Osteoblast (primary cell): Measurements from ENCODE around the gene INPP5F. TPM values are rescaled to one million over a fixed set of nuclear protein-coding genes. Genes with fewer than 3 reads are reported as not detected.

ENCODE experiments used
- DNase-seq: peaks from one replicate; pipeline ENCODE4 v3.0.0; 2011; ENCODE audit warnings: low spot score, mixed read lengths; ENCODE audit not compliant: insufficient read length; ENCODE audit errors: missing footprints
- H2AFZ ChIP-seq: 2 replicates; pipeline ENCODE4 v1.6.0; 2011; ENCODE audit warnings: mild to moderate bottlenecking, low read length
- H3K27ac ChIP-seq: 2 replicates; pipeline ENCODE4 v1.5.1; 2011; ENCODE audit warnings: mild to moderate bottlenecking, low read depth, low read length, moderate library complexity
- H3K27me3 ChIP-seq: 2 replicates; pipeline ENCODE4 v1.6.0; 2012; ENCODE audit warnings: mild to moderate bottlenecking, control low read depth, inconsistent platforms, low read length, moderate library complexity; ENCODE audit not compliant: insufficient read depth
- H3K36me3 ChIP-seq: 2 replicates; pipeline ENCODE4 v1.5.1; 2011; ENCODE audit warnings: mild to moderate bottlenecking, low read length, control low read depth, moderate library complexity; ENCODE audit not compliant: insufficient read depth
- H3K4me1 ChIP-seq: 2 replicates; pipeline ENCODE4 v1.5.1; 2011; ENCODE audit warnings: mild to moderate bottlenecking, low read length, control low read depth, moderate library complexity; ENCODE audit not compliant: insufficient read depth
- H3K4me2 ChIP-seq: 2 replicates; pipeline ENCODE4 v1.6.0; 2011; ENCODE audit warnings: mild to moderate bottlenecking, low read length; ENCODE audit not compliant: insufficient read depth
- H3K4me3 ChIP-seq: fragments of 200-600 bp; sonication (generic); 3 replicates; pipeline ENCODE4 v1.5.1; 2012; ENCODE audit warnings: mild to moderate bottlenecking, low read length, inconsistent platforms; ENCODE audit not compliant: insufficient read depth
- H3K79me2 ChIP-seq: 2 replicates; pipeline ENCODE4 v1.6.0; 2012; ENCODE audit warnings: mild to moderate bottlenecking, low read length, control low read depth, inconsistent platforms; ENCODE audit not compliant: insufficient read depth
- H3K9me3 ChIP-seq: 2 replicates; pipeline ENCODE4 v1.5.1; 2011; ENCODE audit warnings: low read depth, low read length, control low read depth
- H4K20me1 ChIP-seq: 2 replicates; pipeline ENCODE4 v1.6.0; 2012; ENCODE audit warnings: mild to moderate bottlenecking, low read length, control low read depth; ENCODE audit not compliant: insufficient read depth
- total RNA-seq: library from RNA; depleted of rRNA; stranded (reverse); fragments of >200 nt; gene quantifications from 2 replicates; pipeline ENCODE4 v1.2.3, GENCODE V29; 2012
- TF ChIP-seq, protein P1 (sequence below): IDR thresholded peaks from 2 replicates; pipeline ENCODE4 v1.5.1; 2011; ENCODE audit warnings: mild to moderate bottlenecking, low read depth, low read length, moderate library complexity; ENCODE audit errors: extremely low read depth

INPP5F gene
- total RNA-seq, 1 donor: 10.9 TPM

DNA sequence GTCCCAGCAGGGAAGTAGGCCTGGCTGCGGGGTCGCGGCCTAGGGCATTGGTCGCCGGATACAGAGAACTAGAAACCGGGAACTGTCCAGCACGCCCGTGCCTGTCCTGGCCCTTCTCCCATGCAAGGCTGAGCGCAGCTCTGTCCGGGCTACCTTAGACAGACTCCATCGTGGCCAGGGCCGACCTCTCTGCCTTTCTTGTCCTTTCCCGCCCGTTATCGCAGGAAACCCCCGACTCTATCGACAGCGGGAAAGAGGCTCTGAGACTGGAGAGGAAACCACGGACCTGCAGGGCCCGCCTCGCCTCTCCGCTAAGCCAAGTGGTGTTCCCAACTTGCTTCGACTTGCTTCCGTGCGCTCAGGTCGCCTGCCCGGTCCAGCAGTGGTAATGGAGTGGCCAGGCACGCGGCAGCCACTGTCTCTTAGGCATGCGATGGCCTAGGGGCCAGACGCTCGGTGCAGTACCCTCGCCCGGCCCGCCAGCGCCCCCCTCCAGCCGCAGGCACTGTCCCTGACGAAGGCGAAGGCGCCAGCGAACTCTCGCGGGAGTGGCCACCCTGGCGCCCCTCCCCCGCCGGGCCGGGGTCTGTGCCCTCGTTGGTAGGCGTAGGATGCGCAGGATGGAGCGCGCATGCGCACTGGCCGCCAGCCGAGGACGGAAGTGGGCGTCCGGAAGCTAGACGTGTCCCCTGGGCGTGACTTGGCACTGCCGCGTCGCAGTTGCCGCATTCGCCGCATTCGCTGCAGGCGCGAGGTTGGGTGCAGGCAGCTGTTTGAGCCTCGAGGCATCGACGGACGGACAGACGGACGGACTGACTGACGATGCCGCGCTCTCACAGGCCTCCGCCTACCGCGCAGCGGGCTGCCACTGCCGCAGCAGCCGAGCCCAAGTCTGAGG lies 92.4 kb downstream of the INPP5F start:
- DNase-seq: peak; percentile 88
- H3K4me1 ChIP-seq: no peaks in the 10 kb centered on the region
- no peaks in the 10 kb centered on the region for H3K36me3 ChIP-seq
- H3K27ac ChIP-seq: no peak overlapping the region
- peak overlapping the region; percentile 60 for H2AFZ ChIP-seq
- no peaks in the 10 kb centered on the region for H3K79me2 ChIP-seq
- H3K27me3 ChIP-seq: no peaks in the 10 kb centered on the region
- TF ChIP-seq, protein P1, sequence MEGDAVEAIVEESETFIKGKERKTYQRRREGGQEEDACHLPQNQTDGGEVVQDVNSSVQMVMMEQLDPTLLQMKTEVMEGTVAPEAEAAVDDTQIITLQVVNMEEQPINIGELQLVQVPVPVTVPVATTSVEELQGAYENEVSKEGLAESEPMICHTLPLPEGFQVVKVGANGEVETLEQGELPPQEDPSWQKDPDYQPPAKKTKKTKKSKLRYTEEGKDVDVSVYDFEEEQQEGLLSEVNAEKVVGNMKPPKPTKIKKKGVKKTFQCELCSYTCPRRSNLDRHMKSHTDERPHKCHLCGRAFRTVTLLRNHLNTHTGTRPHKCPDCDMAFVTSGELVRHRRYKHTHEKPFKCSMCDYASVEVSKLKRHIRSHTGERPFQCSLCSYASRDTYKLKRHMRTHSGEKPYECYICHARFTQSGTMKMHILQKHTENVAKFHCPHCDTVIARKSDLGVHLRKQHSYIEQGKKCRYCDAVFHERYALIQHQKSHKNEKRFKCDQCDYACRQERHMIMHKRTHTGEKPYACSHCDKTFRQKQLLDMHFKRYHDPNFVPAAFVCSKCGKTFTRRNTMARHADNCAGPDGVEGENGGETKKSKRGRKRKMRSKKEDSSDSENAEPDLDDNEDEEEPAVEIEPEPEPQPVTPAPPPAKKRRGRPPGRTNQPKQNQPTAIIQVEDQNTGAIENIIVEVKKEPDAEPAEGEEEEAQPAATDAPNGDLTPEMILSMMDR: no peak
- H3K4me3 ChIP-seq: peak overlapping the region; percentile 67
- H3K9me3 ChIP-seq: no peaks in the 10 kb centered on the region
- H4K20me1 ChIP-seq: no peaks in the 10 kb centered on the region
- H3K4me2 ChIP-seq: peak overlapping the region; percentile 70

DNA sequence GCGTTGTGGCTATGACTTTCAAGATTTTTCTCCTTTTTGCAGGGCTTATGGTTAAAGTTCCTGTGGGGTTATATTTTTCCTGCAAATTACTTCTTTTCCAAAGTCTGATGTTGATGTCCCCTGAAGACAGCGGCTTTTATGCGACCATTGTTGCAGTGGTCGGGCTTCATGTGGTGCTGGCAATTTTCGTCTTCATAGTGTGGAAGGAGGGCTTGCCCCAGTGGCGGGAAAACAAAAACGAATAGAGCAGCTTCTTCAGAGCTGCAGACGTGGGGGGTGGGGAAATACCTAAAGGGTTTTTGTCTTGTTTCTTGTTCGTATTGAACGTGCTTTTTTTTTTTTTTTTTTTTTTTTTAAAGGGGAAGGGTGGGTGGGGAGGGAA lies 93.0 kb downstream of the INPP5F start:
- Histone ChIP-seq H3K36me3 (no peaks in the 10 kb centered on the region), H3K4me2 (peak overlapping the region; percentile 70), H4K20me1 (no peaks in the 10 kb centered on the region), H3K4me1 (no peaks in the 10 kb centered on the region), H3K79me2 (no peaks in the 10 kb centered on the region), H3K4me3 (peak overlapping the region; percentile 67), H2AFZ (peak overlapping the region; percentile 60), H3K9me3 (no peaks in the 10 kb centered on the region), H3K27ac (no peak overlapping the region), H3K27me3 (no peaks in the 10 kb centered on the region)
- DNase-seq: no peak
- TF ChIP-seq, protein P1: no peak

DNA sequence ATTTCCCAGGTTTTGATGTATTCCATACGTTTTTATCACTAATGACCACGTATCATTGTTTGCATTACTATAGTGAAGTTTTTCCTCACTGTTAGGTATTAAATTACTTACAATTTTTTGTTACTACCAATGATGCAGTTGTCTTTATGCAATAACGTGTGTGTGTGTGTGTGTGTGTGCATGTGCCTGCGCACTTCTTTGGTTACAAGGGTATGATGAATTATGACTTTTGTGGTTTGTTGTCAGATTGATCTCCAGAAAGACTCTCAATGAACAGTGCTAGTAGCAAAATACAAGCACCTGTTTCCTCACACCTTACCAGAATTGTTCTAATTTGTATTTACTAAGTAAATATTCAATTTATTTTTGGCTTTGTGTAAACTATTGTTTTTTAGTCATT lies 95.3 kb downstream of the INPP5F start:
- Histone ChIP-seq H3K9me3 (no peaks in the 10 kb centered on the region), H3K4me2 (no peak overlapping the region), H3K27ac (no peak overlapping the region), H4K20me1 (no peaks in the 10 kb centered on the region), H3K79me2 (no peaks in the 10 kb centered on the region), H3K4me1 (no peaks in the 10 kb centered on the region), H2AFZ (no peak overlapping the region), H3K4me3 (no peak overlapping the region), H3K27me3 (no peaks in the 10 kb centered on the region), H3K36me3 (no peaks in the 10 kb centered on the region)
- no peak for DNase-seq
- TF ChIP-seq, protein P1: no peak

DNA sequence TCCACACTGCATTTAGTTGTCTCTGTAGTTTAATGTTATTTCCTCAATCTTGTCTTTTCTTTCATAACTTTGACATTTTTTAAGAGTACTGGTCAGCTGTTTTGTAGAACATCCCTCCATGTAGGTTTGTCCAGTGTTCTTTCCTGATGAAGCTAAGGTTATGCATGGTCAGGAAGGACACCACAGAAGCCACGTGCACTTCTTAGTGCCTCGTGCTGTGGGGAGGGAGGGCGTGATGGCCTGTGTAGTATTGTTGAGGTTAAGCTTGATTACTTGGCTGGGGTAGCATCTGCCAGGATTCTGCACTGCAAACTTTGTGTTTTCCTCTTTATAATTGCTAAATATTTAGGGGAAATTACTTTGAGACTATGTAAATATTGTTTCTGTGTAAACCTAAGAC lies 98.4 kb downstream of the INPP5F start:
- Histone ChIP-seq H3K27ac (no peak overlapping the region), H3K79me2 (no peaks in the 10 kb centered on the region), H4K20me1 (no peaks in the 10 kb centered on the region), H2AFZ (no peak overlapping the region), H3K9me3 (no peaks in the 10 kb centered on the region), H3K27me3 (no peaks in the 10 kb centered on the region), H3K4me3 (no peak overlapping the region), H3K4me2 (no peak overlapping the region), H3K36me3 (peaks cover 15% of the 10 kb centered on the region), H3K4me1 (no peaks in the 10 kb centered on the region)
- TF ChIP-seq, protein P1: no peak
- DNase-seq: no peak
